Endometrium (tissue), 2 donors: ENCODE results near the gene OVCA2.

Source experiments
- FAIRE-seq: peaks from 2 replicates; lab custom pipeline; 2012; peaks lifted over from hg19 to GRCh38; lab: Jason Lieb, UNC
- donor health status: control.
- donor health status: control.

The OVCA2 gene

DNA sequence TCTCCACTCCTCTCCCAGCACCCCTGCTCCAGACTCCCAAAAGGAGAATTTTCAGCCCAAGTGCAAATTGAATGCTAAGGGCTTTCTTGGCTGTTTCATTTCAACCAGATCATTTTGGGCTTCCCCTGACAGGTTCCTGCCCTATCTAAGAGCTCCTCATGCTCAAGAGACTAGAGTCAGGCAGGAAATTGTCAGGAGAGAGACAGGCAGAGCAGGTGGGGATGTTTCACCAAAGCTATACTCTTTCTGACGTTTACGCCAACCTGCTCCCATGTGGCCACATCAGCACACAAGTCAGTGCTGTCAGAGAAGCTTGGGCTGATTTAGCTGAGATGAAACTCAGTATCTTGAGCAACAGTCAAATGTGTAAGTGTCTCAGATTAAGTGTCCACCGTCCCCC, 44.5 kb downstream of the OVCA2 start:
- FAIRE-seq, result no peak

DNA sequence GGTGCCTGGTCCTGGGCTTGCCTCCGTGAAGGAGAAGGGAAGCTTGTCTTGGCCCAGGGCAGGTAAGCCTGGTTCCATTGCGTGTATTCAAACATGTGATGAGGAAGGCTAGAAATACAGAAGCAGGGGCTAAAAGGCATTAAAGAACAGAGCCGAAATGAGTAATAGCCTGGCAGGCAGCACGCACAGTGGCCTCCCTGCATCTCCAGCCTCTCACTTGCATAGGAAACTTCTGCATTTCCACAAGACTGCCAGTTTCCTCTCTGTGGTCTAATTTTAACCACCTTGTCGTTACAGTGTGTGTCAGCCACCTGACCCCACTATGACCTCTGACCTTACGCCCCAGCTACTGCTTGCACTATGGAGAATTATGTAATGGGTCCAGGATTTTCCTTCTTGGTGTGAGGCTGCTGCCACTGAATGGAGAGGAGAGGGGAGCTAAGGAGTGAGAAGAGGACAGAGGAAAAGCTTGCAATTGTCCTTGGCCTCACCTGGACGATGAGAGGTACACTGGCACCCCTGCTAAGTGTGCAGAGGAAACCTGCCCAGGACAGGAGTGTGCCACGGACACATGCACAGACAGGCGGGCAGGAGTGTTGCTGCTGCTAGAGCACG, 45.9 kb downstream of the OVCA2 start:
- FAIRE-seq, result no peak

DNA sequence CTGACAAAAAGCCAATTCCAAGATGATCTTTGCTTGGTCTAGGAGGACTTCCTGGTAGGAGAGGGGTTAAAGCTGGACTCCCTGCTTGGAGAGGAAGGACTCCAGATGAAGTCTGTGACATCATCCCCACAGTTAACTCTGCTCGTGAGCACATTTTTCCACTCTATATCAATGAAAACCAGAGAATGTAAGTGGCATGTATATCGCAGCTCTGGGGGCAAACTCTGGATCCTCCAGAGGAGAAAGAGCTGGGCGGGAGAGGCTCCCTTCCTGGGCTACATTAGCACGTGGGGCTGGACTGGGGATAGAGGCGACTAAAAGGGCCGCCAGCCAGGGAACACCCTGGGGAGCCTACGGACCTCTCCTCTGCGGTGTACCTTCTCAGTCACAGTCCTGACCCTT, 47.2 kb downstream of the OVCA2 start:
- FAIRE-seq, result no peak

DNA sequence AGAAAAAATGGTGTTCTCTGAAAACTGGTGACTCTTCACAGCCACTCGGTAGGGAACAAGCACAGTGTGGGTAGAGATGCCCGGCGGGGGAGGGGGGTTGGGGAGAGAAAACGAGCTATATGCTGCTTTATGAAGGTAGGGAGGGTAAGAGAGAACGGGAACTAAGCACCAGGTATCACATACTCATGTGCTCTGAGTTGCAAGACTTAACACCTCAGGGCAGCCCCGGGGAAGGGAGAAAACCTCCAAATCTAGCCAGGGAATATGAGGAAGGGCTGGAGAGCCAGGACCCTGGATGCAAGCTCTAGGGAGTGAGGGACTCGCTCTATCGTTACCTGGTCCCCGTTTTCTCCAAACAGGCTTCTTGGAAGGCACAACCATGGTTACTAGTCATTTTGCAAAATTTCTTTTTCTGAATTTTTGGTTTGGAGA, 48.4 kb downstream of the OVCA2 start:
- FAIRE-seq, result no peak

DNA sequence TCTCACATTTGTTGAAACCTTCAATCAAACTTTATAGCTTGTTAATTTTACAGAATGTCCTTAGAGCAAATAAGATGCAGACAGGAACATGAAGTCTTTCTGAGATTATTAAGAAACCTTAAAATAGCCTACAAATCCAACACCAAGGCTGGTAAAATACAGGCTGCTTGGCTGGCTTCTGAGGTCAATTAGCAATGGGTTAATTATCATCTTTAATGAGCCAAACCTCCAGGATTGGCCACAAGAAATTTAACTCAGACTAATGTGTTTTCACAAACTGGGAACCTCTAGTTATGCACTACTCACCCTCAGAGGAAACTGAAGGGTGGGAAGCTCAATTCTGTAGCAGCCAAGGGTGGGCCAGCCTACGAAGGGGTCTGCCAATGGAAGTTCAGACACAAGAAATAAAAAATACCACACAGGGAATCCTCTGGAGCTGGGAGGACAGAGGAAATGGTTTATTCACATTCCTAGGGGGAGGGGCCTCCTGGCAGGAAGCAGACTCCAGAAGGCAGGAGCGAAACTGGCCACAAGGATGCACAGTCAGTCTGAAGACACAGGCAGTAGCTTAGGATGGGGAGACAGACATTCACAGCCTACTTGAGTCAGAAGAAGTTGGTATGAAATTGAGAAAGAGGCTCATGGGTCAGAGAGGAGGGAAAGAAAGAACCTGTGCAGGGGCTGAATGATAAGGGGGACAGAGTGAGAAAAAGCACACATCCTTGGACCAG, 49.1 kb downstream of the OVCA2 start:
- peak; percentile 85 for FAIRE-seq

DNA sequence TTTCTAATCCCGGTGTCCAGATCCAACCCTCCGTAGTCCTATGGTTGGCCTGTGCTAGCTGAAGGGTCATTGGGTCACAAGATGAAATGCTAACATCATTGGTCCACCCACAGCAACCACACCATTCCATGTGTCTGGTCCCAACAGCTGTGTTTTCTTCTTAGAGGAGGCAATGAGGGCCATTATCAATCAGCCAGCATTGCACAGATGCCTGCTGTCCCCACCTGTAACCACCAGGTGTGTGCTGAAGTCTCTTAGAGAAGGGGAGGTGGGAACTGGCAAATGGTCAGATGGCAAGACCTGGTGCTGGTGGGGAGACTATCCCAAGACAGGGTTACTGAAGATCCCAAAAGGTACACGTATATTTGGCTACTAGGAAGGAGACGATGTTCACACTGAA, 50.4 kb downstream of the OVCA2 start:
- FAIRE-seq, result no peak
